HUES48 (cell line): Measurements from ENCODE around the gene ZNF526.

Experiments used
- H3K27ac ChIP-seq: one replicate; pipeline ENCODE4 v1.7.0; 2013; ENCODE audit warnings: low read depth, low read length, inconsistent platforms
- H3K27me3 ChIP-seq: 2 replicates; pipeline ENCODE4 v1.6.1; 2013; ENCODE audit warnings: mild to moderate bottlenecking, low read length; ENCODE audit not compliant: control insufficient read depth, insufficient read depth
- H3K36me3 ChIP-seq: 2 replicates; pipeline ENCODE4 v1.6.1; 2013; ENCODE audit warnings: low read length; ENCODE audit not compliant: control insufficient read depth, insufficient read depth
- H3K4me1 ChIP-seq: 2 replicates; pipeline ENCODE4 v1.6.1; 2013; ENCODE audit warnings: mild to moderate bottlenecking, low read length; ENCODE audit not compliant: control insufficient read depth, insufficient read depth
- H3K4me3 ChIP-seq: 2 replicates; pipeline ENCODE4 v1.5.1; 2013; ENCODE audit warnings: mild to moderate bottlenecking, low read depth, low read length
- H3K9ac ChIP-seq: 2 replicates; pipeline ENCODE4 v1.6.1; 2013; ENCODE audit warnings: mild to moderate bottlenecking, low read depth, low read length, moderate library complexity
- H3K9me3 ChIP-seq: 2 replicates; pipeline ENCODE4 v1.6.1; 2013; ENCODE audit warnings: low read length; ENCODE audit not compliant: control insufficient read depth, insufficient read depth

The ZNF526 gene

DNA sequence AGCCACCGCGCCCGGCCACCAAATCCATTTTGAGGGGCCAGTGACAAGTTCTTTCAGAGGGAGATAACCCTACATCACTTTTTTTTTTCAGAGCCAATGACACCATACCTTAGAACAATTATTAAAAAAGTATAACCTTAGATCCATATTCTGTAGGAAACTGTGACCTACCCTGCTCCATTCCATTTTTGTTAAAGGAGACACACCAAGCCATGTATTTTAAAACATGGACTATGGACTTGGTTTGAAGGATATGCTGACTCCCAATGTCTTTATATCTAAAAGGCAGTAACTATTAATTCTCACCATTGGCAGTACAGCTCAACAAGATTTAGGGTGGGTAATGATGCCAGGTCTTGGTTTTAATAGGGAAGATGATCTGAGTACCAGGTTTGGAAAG, 21.2 kb downstream of the ZNF526 start:
- Histone ChIP-seq H3K27ac (no peak overlapping the region), H3K4me3 (peak overlapping the region; percentile 93), H3K9ac (no peak overlapping the region)

DNA sequence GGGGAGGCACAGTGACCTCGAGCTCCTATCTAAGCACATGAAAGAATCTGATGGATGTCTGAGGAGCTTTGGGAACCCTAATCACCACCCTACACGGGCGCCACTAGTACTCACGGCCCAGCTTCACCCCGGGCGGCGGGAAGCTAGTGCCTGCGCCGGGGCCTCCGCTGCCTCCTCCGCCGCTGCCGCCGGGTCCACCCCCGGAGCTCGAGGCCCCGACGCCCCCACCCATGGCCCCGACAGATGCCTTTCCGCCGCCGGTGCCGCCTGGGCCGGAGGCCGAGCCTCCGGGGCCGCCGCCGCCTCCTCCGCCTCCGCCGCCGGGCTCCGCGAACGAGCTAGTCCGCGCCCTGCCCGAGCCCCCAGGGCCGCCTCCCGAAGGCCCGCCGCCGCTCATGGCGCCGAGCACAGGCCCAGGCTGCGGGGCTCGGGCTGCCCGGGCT, 22.0 kb downstream of the ZNF526 start:
- H3K9ac ChIP-seq, result peak overlapping the region; percentile 60
- peak overlapping the region; percentile 49 for H3K27ac ChIP-seq
- H3K9me3 ChIP-seq, result no peaks in the 10 kb centered on the region
- peaks cover 12% of the 10 kb centered on the region for H3K4me1 ChIP-seq
- no peaks in the 10 kb centered on the region for H3K27me3 ChIP-seq
- peaks cover 12% of the 10 kb centered on the region; the same call in 1 of the 2 replicates for H3K36me3 ChIP-seq
- H3K4me3 ChIP-seq, result peak overlapping the region; percentile 93

More for the DNA sequence above, 21.2 kb downstream of the ZNF526 start:
- Histone ChIP-seq H3K4me1 (peaks cover 9% of the 10 kb centered on the region), H3K36me3 (peaks cover 19% of the 10 kb centered on the region), H3K9me3 (no peaks in the 10 kb centered on the region), H3K27me3 (no peaks in the 10 kb centered on the region)

DNA sequence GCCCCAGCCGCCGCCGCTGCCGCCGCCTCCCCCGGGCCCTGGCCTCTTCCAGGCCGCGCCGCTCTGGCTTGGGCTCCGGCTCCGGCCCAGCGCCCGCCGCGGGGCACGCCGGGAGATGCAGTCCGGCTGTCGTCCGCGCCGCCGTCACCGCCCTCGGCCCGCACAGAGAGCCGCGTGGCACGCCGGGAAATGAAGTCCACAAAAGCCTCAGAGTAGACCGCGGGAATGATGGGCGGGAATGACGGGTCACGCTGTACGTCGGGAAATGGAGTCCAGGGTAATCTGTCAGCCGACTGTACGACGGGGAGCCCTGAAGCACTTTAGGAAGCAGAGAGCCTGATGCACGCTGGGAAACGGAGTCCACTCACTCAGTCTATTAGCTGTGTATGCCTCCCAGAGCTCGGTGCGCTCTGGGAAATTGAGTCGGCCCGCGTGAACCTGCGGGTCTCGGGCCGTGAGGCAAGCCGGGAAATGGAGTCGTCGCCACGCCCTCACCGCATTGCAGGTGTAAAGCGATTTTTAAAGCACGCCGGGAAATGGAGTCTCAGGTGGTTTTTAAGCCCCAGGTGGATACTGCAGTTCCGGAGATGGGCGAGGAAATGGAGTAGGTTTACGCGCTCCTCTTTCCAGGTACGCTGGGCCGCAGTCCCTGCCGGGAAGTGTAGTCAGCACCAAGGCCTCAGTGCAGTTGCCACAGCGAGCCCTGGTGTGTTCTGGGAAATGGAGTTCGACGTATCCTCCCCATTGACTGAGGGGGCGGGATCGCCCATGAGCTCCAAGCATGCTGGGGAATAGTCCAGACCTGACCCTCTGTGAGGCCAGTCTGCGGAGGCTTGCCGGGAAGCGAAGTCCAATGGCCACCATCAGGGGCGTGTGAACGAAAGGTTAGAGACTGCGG, 22.6 kb downstream of the ZNF526 start, which contains the start of gene GSK3A:
TSS of gene GSK3A (minus strand) at position 91 of the 898 bp plus-strand sequence. CDS start 137 bp downstream, outside the sequence.
- Histone ChIP-seq H3K4me3 (peak within 1 kb of the TSS; percentile 93), H3K36me3 (peaks cover 12% of the 10 kb centered on the region; the same call in 1 of the 2 replicates), H3K9me3 (no peaks in the 10 kb centered on the region), H3K27me3 (no peaks in the 10 kb centered on the region), H3K4me1 (peaks cover 12% of the 10 kb centered on the region), H3K27ac (peak within 1 kb of the TSS; percentile 85), H3K9ac (peak within 1 kb of the TSS; percentile 60)

DNA sequence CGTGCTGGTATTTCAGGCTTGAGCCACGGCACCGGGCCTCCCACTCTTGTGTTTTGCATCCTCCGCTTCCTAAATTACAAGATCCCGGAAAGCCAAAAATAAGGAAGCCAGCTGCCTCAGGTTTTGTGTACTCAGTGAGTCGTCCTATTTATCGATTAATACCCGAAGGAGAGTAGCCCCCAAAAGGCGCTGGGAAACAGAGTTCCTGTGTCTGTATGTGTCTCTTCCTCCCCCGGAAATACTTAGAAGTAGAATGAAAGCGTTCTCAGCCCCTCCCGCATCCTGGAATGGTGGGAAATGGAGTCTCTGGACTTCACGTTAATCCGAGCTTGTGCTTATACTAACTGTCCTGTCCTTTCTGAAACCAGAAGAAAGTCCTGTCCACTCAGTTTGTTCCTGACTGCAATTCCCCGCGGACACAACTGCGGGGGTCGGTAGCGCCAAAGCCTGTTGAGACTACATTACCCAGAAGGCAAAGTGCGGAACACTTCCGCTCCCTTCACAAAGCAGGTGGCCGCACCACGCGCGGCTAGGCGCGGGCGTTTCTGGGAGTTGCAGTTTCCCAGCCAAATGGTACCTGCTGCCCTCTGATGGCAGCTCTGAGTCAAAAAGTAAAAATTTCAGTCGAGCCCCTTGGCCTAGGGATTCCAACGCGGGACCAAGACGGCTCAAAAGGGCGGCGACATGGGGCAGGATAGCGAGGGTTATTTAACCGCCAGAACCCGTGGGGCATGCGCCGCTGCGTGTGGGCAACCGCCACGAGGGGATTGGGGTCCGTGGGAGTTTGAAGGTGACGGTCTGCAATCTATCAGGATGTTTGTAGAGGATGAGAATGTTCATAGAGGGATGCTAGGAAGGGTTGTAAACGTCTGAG, 24.5 kb downstream of the ZNF526 start:
- Histone ChIP-seq H3K4me3 (peak overlapping the region; percentile 93), H3K4me1 (peaks cover 12% of the 10 kb centered on the region), H3K27me3 (no peaks in the 10 kb centered on the region), H3K36me3 (peaks cover 12% of the 10 kb centered on the region), H3K27ac (peak overlapping the region; percentile 52), H3K9ac (peak overlapping the region; percentile 5; the same call in 1 of the 2 replicates), H3K9me3 (no peaks in the 10 kb centered on the region)

GRCh38 chr19:42245231-42245630, 25.1 kb downstream of the ZNF526 start:
- Histone ChIP-seq H3K4me1 (peaks cover 12% of the 10 kb centered on the region), H3K27ac (peak overlapping the region; percentile 48), H3K4me3 (no peak overlapping the region), H3K36me3 (peaks cover 13% of the 10 kb centered on the region), H3K9me3 (no peaks in the 10 kb centered on the region), H3K27me3 (no peaks in the 10 kb centered on the region), H3K9ac (no peak overlapping the region)

GRCh38 chr19:42246143-42246921, 26.2 kb downstream of the ZNF526 start:
- Histone ChIP-seq H3K4me1 (peaks cover 11% of the 10 kb centered on the region), H3K27ac (peak overlapping the region; percentile 23)

DNA sequence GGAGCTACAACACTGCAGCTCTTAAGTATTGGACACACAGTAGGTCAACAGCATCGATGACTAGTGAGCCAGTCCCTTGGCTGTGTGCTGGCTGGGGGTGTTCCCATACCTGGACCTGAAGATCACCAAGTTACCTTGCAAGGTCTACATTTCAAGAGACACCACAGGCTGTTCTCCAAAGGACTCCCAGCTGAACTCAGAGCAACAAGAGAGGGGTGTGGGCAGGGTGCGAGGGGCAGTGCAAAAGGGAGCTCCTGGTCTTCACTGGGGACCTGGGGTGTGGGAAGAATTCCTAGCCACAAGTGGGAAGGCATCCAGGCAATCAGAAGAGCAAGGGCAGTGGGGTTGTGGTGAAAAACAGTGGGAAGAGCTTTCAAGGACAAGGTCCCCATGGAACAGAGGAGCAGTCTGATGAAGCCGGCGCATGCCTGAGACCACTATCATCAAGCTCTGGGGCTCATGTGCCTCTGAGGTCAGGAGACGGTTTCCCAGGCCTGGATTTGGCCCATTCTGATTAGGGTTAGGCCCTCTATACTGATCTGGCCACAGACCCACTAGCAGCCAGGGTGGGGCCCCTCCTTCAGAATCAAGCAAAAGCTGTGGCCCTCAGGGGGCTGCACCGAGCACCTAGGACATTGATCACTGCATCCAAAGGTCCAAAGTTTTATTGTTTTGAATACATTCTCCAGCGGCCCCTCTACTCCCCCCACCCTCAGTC, 27.0 kb downstream of the ZNF526 start:
- H3K9me3 ChIP-seq, result no peaks in the 10 kb centered on the region
- H3K4me1 ChIP-seq, result peaks cover 15% of the 10 kb centered on the region
- H3K36me3 ChIP-seq, result peaks cover 17% of the 10 kb centered on the region
- H3K27ac ChIP-seq, result no peak overlapping the region
- no peak overlapping the region for H3K4me3 ChIP-seq
- H3K9ac ChIP-seq, result no peak overlapping the region
- no peaks in the 10 kb centered on the region for H3K27me3 ChIP-seq

More at GRCh38 chr19:42246143-42246921, 26.2 kb downstream of the ZNF526 start:
- H3K36me3 ChIP-seq, result peaks cover 17% of the 10 kb centered on the region
- no peaks in the 10 kb centered on the region for H3K27me3 ChIP-seq
- H3K4me3 ChIP-seq, result no peak overlapping the region
- no peaks in the 10 kb centered on the region for H3K9me3 ChIP-seq
- H3K9ac ChIP-seq, result no peak overlapping the region

- H3K27ac ChIP-seq, result no peak overlapping the region
- no peaks in the 10 kb centered on the region for H3K9me3 ChIP-seq
- H3K4me1 ChIP-seq, result peaks cover 19% of the 10 kb centered on the region
- no peak overlapping the region for H3K9ac ChIP-seq
- H3K36me3 ChIP-seq, result peaks cover 17% of the 10 kb centered on the region
- H3K27me3 ChIP-seq, result no peaks in the 10 kb centered on the region
- no peak overlapping the region for H3K4me3 ChIP-seq
These were observed 27.6 kb downstream of the ZNF526 start for GRCh38 chr19:42247640-42248199.

DNA sequence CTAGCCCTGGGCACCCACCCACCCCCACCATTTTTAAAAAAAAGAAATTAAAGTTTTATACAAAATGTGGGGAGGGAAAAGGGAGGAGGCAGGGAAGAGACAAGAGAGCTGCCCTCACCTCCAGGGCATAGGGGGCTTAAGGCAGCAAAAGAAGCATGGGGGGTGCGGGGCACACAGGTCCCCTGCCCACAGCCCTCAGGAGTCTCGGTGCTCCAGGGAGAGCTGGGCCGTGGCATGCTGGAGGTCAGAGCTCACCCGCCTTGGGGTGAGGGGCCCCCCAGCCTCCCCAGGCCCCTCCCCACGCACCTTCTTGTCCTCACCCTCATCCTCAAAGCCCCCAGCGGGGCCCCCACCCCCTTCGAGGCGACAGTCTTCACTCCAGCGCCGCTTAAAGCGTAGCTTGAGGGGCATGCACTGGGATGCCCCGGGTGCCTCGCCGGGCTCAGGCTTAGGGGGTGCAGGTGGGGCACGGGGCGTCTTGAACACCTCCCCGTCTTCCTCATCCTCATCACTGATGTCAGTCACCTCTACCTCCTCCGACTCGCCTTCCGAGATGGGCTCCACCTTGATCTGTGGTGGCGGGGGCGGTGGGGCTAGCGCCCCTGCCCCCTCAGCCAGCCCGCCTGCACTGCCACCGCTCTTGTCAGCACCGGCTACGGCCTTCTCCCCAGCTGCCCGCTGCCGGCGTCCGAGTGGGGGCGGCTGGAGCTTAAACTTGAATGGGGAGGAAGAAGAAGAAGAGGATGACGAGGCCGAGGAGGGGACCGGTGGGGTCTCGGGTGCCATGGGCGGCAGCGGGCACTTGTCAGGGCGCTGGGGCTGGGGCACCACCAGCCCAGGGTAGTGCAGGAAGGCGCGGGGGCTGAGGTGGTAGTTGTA, 28.4 kb downstream of the ZNF526 start:
- Histone ChIP-seq H3K27me3 (no peaks in the 10 kb centered on the region), H3K4me3 (no peak overlapping the region), H3K4me1 (peaks cover 23% of the 10 kb centered on the region), H3K9ac (no peak overlapping the region), H3K27ac (no peak overlapping the region), H3K9me3 (no peaks in the 10 kb centered on the region), H3K36me3 (peaks cover 17% of the 10 kb centered on the region)
